Inferior parietal cortex (tissue), 1 donor: Measurements from ENCODE around the gene WNT7B.
"Not testable (repeated sequence)": the region's sequence is repeated elsewhere in the genome, so short reads cannot be mapped to it uniquely, and the experiment has no call there.

Source experiments
- DNase-seq: peaks from one replicate; pipeline ENCODE4 v3.0.0-alpha.2; 2016; ENCODE audit errors: extremely low spot score

The WNT7B gene

GRCh38 chr22:46008291-46008690, 31.3 kb upstream of the WNT7B start:
- DNase-seq: no peak

- DNase-seq: no peak
These were observed 30.9 kb upstream of the WNT7B start for GRCh38 chr22:46007848-46008261.

GRCh38 chr22:46007003-46007847, 30.3 kb upstream of the WNT7B start:
- no peak for DNase-seq

GRCh38 chr22:46006379-46007002, 29.5 kb upstream of the WNT7B start:
- peak; percentile 89 for DNase-seq

GRCh38 chr22:46005116-46005705, 28.2 kb upstream of the WNT7B start:
- not testable (repeated sequence) for DNase-seq

GRCh38 chr22:46004105-46004866, 27.3 kb upstream of the WNT7B start:
- DNase-seq: no peak

GRCh38 chr22:46003271-46004091, 26.5 kb upstream of the WNT7B start:
- no peak for DNase-seq

- DNase-seq: no peak
These were observed 25.9 kb upstream of the WNT7B start for GRCh38 chr22:46002757-46003270.

- no peak for DNase-seq
These were observed 24.6 kb upstream of the WNT7B start for GRCh38 chr22:46001426-46002106.

GRCh38 chr22:46001046-46001425, 24.1 kb upstream of the WNT7B start:
- no peak for DNase-seq

GRCh38 chr22:46000081-46001027, 23.4 kb upstream of the WNT7B start:
- no peak for DNase-seq

GRCh38 chr22:45999379-45999971, 22.5 kb upstream of the WNT7B start:
- DNase-seq: no peak

- no peak for DNase-seq
These were observed 21.8 kb upstream of the WNT7B start for GRCh38 chr22:45998638-45999378.

- no peak for DNase-seq
These were observed 21.0 kb upstream of the WNT7B start for GRCh38 chr22:45997777-45998637.

- DNase-seq: peak; percentile 49
These were observed 20.3 kb upstream of the WNT7B start for GRCh38 chr22:45997077-45997776.

GRCh38 chr22:45996241-45997076, 19.5 kb upstream of the WNT7B start:
- no peak for DNase-seq
